NCI-H2107 treated with DMSO at 0.1 percent for 48 hours (cell line): Measurements from ENCODE around the gene NFE2.
"Not testable (repeated sequence)": the region's sequence is repeated elsewhere in the genome, so short reads cannot be mapped to it uniquely, and the experiment has no call there.

Experiments
- DNase-seq: peaks from one replicate; lab custom pipeline; 2025; ENCODE audit not compliant: unreplicated experiment; lab: John Stamatoyannopoulos, UW

Gene NFE2

DNA sequence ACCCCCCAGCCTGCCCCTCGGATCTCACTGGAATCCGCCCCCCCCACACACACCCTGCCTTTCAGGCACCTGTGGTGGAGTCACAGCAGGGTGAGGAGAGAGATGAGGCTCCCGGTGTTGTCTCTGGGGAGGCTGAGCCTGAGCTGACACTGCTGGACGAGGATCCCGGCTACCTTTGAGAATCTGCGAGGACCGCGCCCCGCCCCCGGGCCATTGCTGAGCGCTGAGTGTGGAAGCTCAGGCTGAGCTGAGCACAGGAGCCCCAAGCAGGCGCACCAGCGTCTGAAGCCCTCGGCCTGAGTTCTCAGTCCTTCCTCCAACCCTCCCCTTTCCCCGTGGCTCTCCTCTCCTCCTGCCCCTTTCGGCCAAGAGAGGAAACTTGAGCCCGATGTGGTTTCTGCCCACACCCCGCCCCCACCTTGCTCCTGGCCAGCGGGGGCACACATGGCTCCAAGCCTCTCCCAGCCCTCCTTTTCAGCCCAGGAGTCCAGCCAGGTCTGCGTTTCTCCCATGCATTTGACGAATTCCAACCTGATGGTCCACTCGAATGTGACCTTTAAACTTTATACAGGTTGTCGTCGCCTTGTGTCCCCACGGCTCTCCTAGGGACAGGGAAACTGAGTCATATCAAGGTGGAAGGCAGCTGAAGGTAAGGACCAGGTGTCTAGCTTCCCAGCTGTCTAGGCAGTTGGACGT, at the start of gene NFE2:
NFE2 (minus strand) TSS at position 284 of the 696 bp plus-strand sequence. CDS start 5,767 bp downstream, outside the sequence.
- peak; percentile 32 for DNase-seq

DNA sequence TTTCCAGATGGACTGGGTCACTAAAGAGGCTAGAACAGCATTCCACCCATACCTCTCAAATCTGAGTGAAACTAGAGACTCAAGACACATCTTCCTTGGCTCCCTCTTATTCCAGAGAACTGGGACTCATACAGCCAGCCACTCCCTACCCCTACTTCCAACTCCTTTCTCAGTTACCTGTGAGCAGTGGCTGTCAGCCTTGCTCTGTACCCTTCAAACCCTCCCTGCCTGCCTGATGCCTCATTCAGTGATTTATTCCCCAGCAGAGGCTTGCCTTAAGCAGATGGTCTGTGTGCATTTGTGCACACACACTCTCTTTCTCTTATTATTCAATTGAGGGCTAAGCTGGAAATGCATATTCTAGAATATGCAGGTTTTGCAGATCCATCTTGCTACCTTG, 48.9 kb upstream of the NFE2 start:
- no peak for DNase-seq

DNA sequence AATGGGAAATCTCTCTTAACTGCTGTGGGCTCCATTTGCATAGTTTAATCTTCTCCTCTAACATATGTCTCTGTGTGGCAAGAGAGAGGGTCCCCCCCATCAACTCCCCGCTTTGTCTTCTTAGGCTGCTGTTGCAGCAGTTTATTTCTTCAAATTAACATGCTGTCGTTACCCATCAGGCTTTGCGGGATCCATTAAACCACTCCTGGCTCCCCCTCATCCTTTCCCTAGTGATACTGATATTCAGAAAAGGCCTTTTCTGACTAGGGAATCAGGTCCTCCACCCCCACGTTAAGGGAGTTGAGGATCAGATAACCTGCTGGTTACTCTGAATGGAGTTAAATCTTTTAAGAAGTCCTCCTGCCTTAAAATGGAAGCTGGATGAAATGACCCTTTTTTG, 48.2 kb upstream of the NFE2 start:
- DNase-seq, result no peak

DNA sequence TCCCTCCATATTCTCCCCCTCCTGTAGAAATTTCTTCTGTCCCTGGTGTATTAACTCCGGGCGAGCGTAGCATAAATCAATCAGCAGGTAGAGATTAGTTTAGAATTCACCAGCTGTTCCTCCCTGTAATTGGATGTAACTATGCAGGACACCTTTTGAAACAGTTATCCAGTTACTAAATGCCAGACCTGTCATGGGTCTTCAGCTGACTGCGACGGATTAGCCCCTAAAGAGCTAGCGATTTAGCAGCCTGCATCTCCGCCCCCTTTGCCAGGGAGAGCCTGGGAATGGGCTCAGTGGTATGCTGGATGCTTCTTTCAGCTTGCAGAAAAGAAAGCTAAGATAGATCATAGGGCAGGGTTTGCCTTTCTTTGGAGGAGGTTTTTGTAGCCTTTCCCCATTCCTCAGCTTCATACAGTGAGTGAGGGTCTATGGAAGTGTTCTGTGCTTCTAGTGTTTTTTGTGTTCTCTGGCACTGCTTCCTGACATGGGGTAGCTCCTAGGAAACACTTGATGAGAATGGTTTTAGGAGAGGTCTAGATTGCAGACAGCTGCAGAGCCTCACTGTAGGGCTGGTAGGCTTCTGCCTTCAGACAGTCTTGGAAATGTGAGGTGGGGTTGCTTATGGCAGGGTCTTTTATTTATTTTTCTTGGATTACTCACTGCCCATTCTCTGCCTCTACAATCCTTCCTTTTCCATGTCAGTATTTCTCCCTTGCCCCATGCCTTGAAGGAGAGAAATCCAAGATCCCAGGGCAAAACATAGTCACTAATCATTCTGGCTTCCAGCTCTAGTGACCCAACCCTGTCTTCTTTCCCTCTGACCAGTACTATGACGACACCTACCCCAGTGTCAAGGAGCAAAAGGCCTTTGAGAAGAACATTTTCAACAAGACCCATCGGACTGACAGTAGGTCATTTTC, 40.8 kb upstream of the NFE2 start:
- DNase-seq, result no peak

DNA sequence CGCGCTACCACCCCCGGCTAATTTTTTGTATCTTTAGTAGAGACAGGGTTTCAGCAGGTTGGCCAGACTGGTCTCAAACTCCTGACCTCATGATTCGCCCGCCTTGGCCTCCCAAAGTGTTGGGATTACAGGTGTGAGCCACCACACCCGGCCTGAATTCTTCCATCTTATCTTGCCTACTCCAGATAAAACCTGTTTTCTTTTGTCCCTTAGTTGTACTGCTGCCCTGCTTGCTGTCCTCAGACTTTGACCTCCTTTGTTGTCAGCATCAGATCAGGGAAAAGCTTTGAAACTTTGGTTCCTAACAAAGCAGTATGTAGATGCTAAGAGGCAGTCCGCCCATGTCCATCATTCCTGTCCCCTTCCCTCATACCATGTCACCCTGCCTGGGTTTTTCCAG, 40.0 kb upstream of the NFE2 start:
- no peak for DNase-seq

DNA sequence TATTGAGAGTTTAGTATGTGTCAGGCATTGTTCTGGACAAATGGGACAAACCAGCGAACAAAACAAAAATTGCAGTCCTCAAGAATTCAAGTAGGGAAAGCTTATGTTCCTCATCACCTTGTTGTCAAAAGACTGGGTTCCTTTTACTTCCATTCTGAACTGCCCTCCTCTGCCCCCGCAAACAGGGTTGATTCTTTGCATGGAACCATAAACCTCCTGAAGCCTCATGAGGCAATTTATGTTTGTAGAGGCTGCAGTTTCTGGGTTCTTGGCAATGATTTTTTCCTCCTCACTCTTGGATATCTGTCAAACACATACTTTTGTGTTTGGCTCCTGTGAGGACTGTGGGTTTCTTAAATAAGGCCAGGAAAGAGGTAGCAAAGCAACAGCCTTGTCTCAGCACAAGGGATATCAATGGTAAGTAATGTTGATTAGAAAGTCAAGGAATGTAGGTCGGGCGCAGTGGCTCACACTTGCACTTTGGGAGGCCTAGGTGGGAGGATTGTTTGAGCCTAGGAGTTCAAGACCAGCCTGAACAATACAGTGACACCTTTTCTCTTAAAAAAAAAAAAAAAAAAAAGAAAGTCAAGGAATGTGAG, 38.0 kb upstream of the NFE2 start:
- no peak for DNase-seq

DNA sequence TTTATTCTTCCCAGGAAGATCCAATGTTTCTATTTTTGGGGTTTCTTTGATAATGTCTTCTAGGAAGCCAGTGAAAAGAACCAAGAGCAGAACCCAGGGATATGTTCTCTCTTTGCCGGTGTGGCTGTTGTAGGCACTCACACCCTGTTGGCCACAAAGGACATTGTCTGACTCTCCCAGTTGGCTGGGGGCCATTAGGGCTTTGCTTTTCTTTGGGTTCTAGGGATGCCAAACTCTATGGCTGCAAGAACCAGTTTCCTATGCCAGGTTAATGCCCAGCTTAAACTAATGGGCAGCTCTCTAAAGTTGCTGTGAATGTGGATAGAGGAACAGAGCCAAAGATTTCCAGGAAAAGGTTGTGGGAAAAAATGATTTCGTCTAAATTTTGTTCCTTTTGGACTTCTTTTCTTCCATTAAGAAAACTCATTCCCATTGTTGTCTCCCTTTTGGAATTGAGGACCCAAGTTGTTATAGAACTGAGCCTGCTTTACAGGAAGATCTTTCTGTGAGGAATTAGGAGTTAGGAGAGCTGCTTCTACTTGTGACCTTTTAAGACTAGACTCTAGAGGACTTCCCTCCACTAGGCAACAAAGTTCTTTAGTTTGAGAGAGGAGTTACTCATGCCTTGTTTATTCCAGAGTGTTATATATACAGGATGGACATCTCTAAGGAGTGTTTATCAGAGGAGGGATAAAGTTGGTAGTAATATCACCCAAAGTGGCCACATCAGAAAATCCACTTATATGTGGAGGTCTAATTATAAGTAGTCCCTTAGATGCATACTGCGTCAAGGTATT, 37.2 kb upstream of the NFE2 start:
- no peak for DNase-seq

DNA sequence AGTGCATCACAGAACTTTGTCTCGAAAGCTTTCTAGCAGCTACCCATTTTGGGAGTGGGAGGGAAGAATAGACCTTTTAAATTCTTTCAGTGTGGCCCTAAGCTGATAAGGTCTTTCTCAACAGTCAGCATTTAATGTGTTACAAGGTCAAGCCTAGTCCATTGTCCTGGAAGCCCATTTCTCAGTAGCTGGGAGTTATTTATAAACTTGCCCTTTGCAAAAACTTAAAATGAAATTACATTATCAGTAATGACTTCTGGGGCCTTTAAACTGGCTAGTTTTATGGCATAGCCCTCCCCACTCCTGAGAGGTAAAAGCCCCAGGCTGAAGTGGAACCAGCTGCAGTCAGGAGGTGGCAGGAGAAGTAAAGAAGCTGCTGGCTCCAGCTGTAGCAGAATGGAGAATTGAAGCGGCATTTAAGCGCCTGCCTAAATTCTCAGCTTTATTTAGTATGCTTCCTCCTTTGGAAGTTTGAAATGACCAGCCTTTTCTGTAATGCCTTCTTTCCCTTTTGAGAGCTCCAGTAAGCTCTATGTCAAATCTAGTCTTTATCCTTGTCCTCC, 36.5 kb upstream of the NFE2 start:
- peak; percentile 83 for DNase-seq

DNA sequence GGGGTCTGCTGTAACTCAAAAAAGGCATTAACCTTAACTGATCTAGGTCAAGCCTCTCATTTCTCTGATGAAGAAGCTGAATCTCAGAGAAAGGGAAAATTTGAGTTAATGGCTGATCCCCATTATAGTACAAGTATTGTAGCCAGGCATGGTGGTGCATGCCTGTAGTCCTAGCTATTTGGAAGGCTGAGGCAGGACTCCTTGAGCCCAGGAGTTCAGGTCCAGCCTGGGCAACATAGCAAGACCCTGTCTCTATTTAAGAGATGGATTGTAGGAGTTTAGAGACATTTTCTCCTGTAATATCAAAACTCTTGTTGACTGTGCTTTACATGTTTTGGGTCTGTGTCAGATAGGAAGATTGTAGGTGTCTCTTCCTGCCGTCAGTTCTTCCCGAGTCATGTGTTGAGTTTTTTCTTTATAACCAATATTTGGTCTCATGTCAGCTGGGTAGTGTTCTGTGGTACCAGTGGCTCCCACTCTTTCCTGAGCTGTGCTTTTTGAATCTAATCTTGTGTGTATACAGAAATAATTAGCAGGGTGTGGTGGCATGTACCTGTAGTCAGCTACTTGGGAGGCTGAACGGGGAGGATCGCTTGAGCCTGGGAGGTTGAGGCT, 32.7 kb upstream of the NFE2 start:
- DNase-seq, result no peak

DNA sequence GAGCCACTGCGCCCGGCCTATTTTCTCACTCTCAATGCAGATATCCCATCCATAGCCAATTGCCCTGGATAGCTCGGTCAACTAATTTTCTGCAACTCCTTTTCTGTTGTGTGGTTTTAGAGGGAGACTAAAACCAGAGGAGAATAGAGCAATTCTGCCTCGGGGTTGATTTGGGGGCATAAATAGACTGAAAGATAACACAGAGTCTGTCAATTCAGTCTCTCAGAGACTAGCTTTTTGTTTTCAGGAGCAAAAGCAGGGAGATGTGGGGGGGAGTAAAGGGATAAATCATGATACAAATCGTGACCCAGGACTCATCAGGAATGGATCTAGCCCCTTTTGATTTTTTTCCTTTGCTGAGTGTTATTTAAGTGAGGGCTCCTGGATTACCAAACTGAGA, 30.6 kb upstream of the NFE2 start:
- DNase-seq, result no peak

DNA sequence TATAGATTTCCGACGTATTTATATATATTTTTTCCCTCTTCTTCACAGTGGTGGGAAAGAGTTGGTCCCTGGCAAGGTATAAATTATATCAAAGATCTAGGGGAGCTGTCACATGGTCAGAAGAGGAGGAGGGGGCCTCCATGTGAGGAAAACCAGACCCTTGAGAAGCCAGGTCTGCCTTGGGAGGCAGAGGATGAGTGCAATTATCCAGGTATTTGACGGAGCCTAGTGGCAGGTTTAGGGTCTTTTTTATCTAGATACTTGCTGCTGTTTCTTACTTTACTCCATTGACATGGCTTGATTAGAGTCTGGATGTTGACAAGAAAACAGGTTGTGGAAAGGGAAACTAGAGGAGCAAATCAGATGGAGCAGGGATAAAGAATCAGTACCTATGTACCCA, 29.6 kb upstream of the NFE2 start:
- DNase-seq, result no peak

DNA sequence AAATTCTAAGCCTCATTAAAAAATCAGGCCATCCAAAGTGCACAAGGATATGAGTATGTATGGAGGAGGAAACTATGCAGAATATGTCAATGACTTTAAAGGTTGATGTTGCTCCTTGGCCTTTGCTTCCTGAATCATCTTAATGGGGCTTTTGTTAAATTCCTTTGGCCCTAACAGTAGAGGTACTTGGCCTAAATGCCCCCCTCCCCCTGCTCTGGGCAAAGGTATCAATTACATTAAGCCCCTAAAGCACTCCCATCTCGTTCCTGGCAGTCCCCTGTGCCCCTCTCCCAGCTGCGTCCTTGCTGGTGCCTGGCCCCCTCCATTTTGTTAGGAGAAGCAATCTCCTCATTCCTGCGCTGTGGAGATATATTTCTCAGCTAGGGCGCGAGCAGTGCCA, 28.9 kb upstream of the NFE2 start:
- DNase-seq, result no peak

DNA sequence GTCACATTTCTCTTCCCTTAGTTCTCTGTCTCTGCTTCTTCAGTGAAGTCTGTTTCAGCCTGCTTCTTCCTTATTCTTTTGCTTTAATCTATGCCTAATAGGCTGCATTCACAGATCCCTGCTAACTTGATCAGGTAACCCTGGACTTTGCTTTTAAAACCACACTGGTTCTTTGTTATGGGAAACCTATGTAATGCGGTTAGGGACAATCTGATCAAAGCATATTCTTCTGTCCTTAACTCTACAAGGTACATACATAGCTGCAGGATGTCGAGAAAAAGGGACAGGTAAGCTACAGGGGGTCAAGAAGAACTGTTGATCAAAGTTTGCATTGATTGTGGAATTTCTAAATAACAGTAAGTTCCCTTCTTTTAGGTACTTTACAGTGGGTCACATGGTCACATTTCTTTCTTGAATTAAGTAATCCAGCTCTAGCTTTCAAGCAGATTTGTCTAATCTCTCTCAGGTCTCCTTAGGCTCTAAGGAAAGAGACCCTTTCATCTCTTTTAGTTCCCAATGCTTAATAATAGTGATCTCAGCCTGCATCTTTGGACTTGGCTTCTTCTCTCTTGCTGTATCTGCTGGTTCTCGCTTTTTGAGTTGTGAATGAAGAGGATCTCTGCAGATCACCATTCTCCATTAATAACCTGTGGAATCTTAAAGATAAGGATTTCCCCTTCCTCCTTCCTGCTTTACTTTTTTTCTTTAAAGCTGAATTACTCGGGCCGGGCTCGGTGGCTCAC, 28.0 kb upstream of the NFE2 start:
- no peak for DNase-seq

DNA sequence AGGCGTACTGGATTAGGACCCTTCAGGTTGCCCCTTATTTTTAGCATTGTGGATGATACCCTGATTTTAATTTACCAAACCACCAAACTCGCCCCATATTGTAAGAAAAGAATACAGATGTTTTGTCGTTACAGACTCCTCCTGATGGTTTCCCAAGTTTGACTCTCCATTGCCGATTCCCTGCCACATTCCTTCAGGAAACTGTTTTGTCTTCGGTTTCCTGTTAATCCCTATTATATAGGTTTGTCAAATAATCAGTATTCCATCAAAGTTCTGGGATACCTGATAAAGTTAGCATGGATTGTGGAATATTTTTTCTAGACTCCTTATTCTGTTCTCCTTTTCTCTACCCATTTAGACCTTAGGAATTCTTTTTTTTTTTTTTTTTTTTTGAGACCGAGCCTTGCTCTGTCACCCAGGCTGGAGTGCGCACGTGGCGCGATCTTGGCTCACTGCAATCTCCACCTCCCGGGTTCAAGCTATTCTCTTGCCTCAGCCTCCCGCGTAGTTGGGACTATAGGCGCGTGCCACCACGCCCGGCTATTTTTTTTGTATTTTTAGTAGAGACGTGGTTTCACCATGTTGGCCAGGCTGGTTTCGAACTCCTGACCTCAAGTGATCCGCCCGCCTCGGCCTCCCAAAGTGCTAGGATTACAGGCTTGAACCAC, 24.8 kb upstream of the NFE2 start:
- DNase-seq, result not testable (repeated sequence)

DNA sequence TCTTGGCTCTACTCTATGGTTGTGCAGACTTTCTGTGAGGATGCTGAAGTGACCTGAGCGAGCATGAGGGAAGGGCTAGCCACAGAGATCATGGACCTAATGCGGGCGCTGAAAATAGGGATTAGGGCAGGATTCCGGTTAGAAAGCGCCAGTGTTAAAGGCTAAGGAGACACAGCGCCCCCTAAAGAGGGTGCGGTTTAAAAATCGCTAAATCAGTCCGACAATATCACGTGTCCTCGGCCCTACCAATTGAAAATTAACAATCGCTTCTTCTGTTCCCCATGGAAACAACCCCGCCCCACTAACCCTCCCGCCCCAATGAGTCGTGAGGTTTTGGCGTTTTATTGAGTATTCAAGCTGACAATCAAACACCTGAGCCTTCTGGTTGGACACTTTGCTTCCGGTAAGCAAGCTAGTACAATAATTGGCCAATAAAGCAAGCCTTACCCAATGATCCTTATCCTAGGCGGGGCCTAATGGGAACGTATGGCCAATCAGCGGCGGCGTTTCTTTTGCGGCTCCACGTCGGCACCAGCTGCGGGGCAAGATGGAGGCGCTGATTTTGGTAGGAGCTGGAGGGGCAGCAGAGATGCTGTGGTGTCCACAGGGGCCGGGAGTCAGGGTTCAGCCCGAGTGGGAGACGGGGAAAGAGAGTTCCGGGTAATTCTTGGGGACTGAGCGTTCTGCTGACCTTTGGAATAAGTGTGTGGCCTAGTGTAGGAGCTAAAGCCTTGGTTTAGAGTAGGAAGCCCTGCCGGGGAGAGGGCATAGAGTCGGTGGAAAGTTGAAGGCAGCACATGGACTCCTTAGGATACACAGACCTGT, 24.0 kb upstream of the NFE2 start, which contains the start of gene COPZ1:
COPZ1 (plus strand) TSS at position 515 of the 825 bp plus-strand sequence; CDS start at position 548, 33 bp downstream.
- DNase-seq, result peak; percentile 99

DNA sequence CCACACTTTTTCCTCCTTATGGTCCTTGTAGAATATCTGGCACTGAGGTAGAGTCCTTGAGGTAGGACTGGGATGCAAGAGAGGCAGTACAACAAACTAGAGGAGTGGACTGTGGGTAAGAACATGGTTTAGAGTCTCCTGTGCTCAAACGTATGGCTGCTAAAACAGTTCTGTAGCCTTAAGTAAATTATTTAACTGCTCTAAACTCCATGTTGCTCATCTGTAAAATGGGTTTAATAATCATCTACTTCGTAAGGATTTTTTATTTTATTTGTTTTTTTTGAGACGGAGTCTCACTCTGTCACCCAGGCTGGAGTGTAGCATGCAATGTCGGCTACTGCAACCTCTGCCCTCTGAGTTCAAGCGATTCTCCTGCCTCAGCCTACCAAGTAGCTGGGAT, 20.5 kb upstream of the NFE2 start:
- no peak for DNase-seq

DNA sequence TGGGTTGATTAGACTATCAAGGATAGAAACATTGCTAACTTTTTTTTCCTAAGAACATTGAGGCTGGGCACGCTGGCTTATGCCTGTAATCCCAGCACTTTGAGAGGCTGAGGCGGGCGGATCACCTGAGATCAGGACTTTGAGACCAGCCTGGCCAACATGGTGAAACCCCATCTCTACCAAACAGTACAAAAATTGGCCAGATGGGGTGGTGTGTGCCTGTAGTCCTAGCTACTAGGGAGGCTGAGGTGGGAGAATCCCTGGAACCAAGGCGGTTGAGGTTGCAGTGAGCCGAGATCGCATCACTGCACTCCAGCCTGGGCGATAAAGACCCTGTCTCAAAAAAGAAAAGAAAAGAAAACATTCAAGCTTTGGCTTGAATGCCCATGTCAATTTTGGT, 11.5 kb upstream of the NFE2 start:
- DNase-seq, result not testable (repeated sequence)

DNA sequence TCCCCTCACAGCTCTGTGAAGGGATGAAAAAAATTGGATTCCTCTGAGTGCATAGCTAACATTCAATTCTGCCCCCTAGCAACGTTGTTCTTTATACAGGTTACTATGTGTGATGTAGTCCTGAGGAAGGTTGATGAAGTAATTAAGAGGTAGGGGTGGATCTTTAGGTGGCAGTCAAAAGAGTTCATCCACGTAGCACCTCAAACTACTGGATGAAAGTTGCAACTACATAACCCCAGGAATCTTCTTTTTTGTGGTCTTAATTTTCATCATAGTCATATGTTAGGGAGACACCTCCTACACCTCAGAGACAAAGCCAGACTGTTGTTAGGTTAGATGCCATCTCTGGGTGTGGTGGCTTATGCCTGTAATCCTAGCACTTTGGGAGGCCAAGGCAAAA, 10.2 kb upstream of the NFE2 start:
- no peak for DNase-seq
